ENCODE measurements around the gene ZSCAN23. TPM values are rescaled to one million over a fixed set of nuclear protein-coding genes. Genes with fewer than 3 reads are reported as not detected.
"Not testable (repeated sequence)": the region's sequence is repeated elsewhere in the genome, so short reads cannot be mapped to it uniquely, and the experiment has no call there.

ZSCAN23 gene
- total and polyA plus RNA-seq, 9 donors, result 2.0 to 6.8 (median 4.1) TPM

DNA sequence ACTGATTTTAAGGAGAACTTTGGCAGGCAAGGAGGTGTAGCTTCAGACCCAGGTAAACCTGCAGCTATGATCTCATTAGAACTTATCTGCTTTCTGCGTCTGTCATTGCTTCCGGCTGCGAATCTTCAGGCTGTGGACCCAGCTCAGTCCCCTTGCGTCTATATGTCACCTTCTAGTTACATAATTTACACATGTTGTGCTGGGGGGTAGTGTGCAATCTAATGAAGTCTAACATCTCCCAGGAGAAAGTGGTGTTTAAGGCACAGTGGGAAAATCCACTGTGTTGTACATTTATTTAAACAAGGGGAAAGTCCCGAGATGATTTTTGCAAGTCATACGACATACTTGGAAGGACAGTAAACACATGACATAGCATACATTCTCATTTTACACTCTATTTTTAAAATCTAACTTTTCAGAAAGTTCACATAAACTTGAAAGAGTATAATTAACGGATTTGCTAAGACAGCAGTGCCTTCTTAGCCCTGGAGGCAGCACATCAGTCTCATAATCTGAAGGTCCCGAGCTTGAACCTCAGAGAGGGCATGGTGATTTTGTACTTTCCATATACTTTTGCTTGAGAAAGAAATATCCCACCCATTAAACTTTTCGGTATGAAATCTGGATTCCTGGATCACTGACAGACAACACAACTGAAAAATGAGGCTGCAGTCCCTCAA is 37.1 kb upstream of the ZSCAN23 start:
- Histone ChIP-seq H3K4me1 (ENCODE audit: insufficient read depth) (no peaks in the 10 kb centered on the region), H3K4me3 (no peak overlapping the region), H3K27me3 (no peaks in the 10 kb centered on the region), H3K27ac (no peak overlapping the region), H3K36me3 (no peaks in the 10 kb centered on the region), H3K9me3 (no peaks in the 10 kb centered on the region)
- intact Hi-C loops (cut with DNase I), result no loop called here
- no peak for DNase-seq
- WGBS, 3 donors, result 69 to 78% (median 74%) methylated on average over 9 of the region's 9 CpGs
- TF ChIP-seq POLR2A (IDR thresholded peaks at IDR 0.05) (no peak), EP300 (IDR thresholded peaks at IDR 0.05) (no peak)
- TF ChIP-seq, protein P1, sequence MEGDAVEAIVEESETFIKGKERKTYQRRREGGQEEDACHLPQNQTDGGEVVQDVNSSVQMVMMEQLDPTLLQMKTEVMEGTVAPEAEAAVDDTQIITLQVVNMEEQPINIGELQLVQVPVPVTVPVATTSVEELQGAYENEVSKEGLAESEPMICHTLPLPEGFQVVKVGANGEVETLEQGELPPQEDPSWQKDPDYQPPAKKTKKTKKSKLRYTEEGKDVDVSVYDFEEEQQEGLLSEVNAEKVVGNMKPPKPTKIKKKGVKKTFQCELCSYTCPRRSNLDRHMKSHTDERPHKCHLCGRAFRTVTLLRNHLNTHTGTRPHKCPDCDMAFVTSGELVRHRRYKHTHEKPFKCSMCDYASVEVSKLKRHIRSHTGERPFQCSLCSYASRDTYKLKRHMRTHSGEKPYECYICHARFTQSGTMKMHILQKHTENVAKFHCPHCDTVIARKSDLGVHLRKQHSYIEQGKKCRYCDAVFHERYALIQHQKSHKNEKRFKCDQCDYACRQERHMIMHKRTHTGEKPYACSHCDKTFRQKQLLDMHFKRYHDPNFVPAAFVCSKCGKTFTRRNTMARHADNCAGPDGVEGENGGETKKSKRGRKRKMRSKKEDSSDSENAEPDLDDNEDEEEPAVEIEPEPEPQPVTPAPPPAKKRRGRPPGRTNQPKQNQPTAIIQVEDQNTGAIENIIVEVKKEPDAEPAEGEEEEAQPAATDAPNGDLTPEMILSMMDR (IDR thresholded peaks at IDR 0.05), result no peak

DNA sequence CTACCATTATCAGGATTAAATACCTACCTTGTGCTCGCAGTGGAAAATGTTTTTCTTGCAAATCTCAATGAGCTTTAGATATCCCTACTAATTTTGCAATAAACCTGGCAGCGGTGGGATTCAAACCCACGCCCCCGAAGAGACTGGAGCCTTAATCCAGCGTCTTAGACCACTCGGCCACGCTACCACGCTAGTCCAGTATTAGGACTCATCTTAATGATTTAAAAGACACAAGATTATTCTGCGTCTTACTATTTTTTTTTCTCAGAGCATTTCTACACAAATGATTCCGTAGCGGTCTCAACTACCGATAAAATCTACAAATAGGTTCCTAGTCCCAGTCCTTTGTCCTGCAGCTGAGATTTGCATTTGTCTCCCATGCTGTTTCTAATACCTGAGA is 35.2 kb upstream of the ZSCAN23 start:
- no peak overlapping the region for H3K27ac ChIP-seq
- no peak overlapping the region for H3K4me3 ChIP-seq
- intact Hi-C loops (cut with DNase I), result no loop called here
- no peaks in the 10 kb centered on the region for H3K4me1 ChIP-seq (ENCODE audit: insufficient read depth)
- WGBS, 3 donors, result 41 to 64% (median 57%) methylated on average over 12 of the region's 12 CpGs
- H3K36me3 ChIP-seq, result no peaks in the 10 kb centered on the region
- DNase-seq, result no peak
- H3K9me3 ChIP-seq, result no peaks in the 10 kb centered on the region
- H3K27me3 ChIP-seq, result no peaks in the 10 kb centered on the region
- TF ChIP-seq, protein P1 (IDR thresholded peaks at IDR 0.05), result no peak
- TF ChIP-seq POLR2A (IDR thresholded peaks at IDR 0.05) (no peak), EP300 (IDR thresholded peaks at IDR 0.05) (no peak)

DNA sequence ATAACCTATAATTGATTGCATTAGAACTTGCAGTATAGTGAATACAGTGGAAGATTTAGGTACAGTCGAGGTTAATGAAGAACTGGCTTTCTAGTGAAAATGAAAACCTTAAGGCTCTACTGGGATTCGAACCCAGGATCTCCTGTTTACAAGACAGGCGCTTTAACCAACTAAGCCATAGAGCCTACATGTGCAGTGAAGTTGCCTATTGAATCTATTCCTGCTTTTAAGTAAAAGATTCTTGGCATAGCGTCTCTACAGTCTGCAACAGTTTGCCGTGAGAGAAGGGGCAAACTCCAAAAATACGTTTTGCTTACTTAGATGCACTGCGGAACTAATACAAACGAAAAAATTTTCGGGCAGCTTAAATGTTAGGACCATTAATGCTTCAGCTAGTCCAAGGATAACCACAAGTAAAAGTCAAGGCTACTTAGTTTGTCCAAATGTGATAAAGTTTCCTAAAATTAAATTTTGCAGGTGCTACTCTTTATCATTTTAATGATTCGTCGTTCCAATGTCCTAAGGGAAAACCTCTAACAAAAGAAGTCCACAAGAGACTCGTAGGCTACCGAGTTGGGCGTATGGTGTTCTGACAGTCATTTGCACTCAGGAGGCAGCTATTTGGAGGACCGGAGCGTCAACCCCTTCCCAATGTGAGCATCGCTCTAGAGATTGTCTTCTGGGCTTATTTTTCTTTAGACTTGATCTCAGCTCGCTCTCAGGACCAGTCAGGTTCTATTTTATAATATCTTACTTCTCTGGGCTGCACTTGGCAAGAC is 31.3 kb upstream of the ZSCAN23 start:
- intact Hi-C loops (cut with DNase I), result no loop called here
- no peaks in the 10 kb centered on the region for H3K9me3 ChIP-seq
- no peak for TF ChIP-seq POLR2A (IDR thresholded peaks at IDR 0.05)
- TF ChIP-seq, protein P1 (IDR thresholded peaks at IDR 0.05), result no peak
- TF ChIP-seq EP300 (IDR thresholded peaks at IDR 0.05), result no peak
- peak overlapping the region; percentile 21 for H3K4me3 ChIP-seq
- no peaks in the 10 kb centered on the region for H3K36me3 ChIP-seq
- H3K4me1 ChIP-seq (ENCODE audit: insufficient read depth), result no peaks in the 10 kb centered on the region
- DNase-seq, result no peak
- no peaks in the 10 kb centered on the region for H3K27me3 ChIP-seq
- WGBS, 3 donors, result 2 to 5% (median 3%) methylated on average over 18 of the region's 18 CpGs
- H3K27ac ChIP-seq, result no peak overlapping the region

DNA sequence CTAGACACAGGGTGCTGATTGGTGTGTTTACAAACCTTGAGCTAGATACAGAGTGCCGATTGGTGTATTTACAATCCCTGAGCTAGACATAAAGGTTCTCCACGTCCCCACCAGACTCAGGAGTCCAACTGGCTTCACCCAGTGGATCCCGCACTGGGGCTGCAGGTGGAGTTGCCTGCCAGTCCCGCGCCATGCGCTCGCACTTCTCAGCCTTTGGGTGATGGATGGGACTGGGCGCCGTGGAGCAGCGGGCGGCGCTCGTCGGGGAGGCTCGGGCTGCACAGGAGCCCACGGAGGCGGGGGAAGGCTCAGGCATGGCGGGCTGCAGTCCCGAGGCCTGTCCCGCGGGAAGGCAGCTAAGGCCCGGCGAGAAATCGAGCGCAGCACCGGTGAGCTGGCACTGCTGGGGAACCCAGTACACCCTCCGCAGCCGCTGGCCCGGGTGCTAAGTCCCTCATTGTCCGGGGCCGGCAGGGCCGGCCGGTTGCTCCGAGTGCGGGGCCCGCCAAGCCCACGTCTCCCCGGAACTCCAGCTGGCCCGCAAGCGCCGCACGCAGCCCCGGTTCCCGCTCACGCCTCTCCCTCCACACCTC is 26.0 kb upstream of the ZSCAN23 start:
- intact Hi-C loops (cut with DNase I); H3K4me1 ChIP-seq (ENCODE audit: insufficient read depth); H3K9me3 ChIP-seq: not testable (repeated sequence)

More for the DNA sequence above, 26.0 kb upstream of the ZSCAN23 start:
- H3K4me3 ChIP-seq, H3K27me3 ChIP-seq, H3K27ac ChIP-seq, DNase-seq, H3K36me3 ChIP-seq: not testable (repeated sequence)
- WGBS, 3 donors, result 93 to 95% (median 93%) methylated on average over 43 to 45 of the region's 45 CpGs
